ENCODE results near the gene CLK3.

Gene CLK3

GRCh38 chr15:74624020-74624602 lies 8.5 kb downstream of the CLK3 start:
- TF ChIP-seq GATA3 (IDR thresholded peaks at IDR 0.05; ENCODE audit: low read depth, low read length) (no peak), GATA2 (IDR thresholded peaks at IDR 0.05; ENCODE audit: low read depth, low read length) (no peak)

GRCh38 chr15:74625693-74626092 lies 10.1 kb downstream of the CLK3 start:
- no peak for TF ChIP-seq GATA3 (IDR thresholded peaks at IDR 0.05; ENCODE audit: low read depth, low read length)
- TF ChIP-seq GATA2 (IDR thresholded peaks at IDR 0.05; ENCODE audit: low read depth, low read length): no peak

DNA sequence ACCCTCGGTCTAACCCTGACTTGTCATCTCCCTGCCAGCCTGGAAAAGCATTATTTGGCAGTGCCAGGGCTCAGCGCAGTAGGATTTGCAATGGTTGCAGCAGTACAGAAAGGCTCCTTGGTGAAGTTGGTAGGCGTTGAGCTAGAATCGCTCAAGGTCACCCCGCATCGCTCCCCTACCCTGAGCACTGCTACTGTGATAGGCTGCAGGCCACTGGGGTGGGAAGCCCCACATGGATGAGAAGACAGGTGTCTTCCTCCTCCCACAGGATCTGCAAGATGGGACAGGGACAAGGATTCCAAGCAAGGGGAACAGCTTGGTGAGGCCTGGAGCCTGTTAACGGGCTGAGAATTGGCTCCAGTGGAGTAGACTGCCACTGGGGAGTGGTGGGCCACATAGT lies 10.7 kb downstream of the CLK3 start:
- TF ChIP-seq GATA3 (IDR thresholded peaks at IDR 0.05; ENCODE audit: low read depth, low read length): no peak
- TF ChIP-seq GATA2 (IDR thresholded peaks at IDR 0.05; ENCODE audit: low read depth, low read length): no peak

DNA sequence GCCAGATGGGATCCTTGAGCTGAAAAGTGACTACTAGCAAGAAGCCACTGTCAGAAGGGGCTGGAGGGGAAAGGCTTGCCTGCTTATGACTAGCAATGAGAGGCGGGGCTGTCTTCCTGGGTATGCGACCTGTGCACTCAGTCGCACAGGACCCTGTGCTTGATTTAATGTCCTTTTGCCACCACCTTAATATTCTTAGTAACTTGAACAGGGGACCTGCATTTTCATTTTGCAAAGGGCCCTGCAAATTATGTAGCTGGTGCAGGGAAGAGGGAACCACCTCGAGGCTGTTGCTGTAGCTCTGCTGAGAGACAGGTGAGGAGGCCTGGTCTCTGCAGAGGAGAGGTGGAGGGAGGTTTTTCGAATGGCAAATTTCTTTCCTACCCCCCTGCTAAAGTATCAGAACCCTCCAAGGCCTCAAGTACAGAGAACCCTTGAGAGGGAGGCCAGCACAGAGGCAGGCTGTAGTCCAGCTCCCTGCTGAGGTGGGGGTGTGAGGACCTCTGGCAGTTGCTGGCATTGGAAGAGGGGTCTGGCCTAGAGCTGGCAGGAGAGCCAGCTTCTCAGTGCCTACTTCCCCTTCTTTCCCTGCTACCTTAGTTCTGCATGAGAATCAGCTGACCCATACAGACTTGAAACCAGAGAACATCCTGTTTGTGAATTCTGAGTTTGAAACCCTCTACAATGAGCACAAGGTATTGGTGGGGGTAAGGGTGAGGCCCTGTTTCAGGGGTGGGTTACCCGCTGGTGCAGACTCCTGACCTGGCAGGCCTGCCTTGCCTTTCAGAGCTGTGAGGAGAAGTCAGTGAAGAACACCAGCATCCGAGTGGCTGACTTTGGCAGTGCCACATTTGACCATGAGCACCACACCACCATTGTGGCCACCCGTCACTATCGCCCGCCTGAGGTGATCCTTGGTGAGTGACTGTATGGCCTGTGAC lies 11.4 kb downstream of the CLK3 start:
- TF ChIP-seq GATA3 (IDR thresholded peaks at IDR 0.05; ENCODE audit: low read depth, low read length): no peak
- TF ChIP-seq GATA2 (IDR thresholded peaks at IDR 0.05; ENCODE audit: low read depth, low read length): no peak

DNA sequence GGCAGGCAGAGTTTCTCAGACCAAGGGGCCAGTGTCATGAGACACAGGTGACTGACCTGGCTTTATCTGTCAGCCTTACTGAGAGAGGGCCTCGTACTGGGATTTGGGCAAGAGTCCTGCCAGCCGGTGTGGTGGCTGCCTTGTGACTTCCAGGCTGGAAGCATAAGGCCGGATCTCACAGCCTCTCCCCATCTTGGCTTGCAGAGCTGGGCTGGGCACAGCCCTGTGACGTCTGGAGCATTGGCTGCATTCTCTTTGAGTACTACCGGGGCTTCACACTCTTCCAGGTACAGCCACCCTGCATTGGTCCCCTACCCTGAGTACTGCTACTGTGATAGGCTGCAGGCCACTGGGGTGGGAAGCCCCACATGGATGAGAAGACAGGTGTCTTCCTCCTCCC lies 12.1 kb downstream of the CLK3 start:
- TF ChIP-seq GATA3 (IDR thresholded peaks at IDR 0.05; ENCODE audit: low read depth, low read length) (no peak), GATA2 (IDR thresholded peaks at IDR 0.05; ENCODE audit: low read depth, low read length) (no peak)

- TF ChIP-seq GATA3 (IDR thresholded peaks at IDR 0.05; ENCODE audit: low read depth, low read length): no peak
- TF ChIP-seq GATA2 (IDR thresholded peaks at IDR 0.05; ENCODE audit: low read depth, low read length): no peak
Observed at GRCh38 chr15:74628199-74628598, 12.6 kb downstream of the CLK3 start.

DNA sequence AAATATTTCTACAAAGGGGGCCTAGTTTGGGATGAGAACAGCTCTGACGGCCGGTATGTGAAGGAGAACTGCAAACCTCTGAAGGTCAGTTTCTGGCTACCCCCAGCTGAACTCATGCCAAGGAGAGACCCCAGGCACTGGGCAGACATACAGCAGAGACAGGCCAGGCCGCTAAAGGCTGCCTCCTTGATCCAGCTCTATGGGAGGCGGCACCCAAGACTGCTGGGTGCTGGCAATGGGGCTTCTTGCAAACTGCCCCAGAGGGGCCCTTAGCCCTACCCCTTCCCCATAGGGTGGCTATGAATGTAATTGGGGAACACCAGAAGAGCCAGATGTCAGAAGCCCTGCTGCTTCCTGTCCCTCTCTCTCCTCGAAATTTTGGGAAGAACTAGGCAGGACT lies 13.3 kb downstream of the CLK3 start:
- TF ChIP-seq GATA2 (IDR thresholded peaks at IDR 0.05; ENCODE audit: low read depth, low read length): no peak

DNA sequence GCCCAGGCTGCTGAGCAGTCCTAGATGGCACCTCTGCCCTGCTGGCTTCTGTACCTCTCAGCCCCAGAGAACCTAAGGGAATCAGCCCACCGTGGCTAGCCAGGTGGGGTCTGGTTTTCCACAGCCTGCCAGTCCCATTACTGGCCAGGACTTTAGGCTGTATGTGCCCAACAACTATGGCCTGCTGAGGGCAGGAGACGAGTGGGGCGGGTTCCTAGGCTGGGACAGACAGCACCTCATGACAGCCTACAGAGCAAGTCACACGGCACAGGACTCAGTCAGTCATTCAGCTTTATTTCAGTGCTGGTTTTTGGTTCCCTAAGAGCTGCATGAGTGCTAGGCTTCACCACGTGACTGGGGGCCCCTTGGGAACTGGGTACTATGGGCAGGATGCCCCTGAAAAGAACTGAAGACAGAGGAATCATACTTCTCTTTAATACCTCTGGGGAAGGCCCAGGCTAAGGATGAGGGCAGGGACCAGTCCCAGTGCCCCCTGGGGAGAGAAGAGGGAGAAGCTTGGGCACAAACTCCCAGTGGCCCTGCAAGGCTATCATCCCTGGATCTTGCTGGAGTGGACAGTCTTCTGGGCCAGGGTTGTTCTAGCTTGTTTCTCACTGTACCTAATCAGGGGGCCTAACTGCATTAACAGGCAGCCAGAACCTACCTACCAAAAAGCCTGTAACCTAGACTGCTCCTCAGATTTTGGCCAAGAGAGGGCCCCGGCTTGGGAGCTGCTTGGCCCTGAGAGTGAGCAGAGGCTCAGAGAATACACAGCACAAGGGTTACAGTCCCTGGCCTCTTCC lies 14.8 kb downstream of the CLK3 start:
- TF ChIP-seq GATA3 (IDR thresholded peaks at IDR 0.05; ENCODE audit: low read depth, low read length): no peak
- TF ChIP-seq GATA2 (IDR thresholded peaks at IDR 0.05; ENCODE audit: low read depth, low read length): no peak

DNA sequence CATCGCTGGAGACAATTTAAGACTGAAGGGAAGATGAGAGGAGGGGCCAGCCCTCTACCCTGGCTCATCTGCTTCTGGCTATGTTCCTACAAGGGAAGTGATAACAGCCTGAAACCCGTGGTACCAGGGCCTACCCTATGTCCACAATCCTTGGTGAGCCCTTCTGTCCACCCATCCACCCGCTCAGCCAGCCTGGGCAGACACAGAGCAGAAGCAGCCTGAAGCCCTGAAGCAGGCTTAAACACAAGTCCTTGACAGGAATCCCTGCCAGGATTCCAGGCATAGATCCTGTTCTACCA lies 15.4 kb downstream of the CLK3 start:
- TF ChIP-seq GATA2 (IDR thresholded peaks at IDR 0.05; ENCODE audit: low read depth, low read length) (no peak), GATA3 (IDR thresholded peaks at IDR 0.05; ENCODE audit: low read depth, low read length) (no peak)

GRCh38 chr15:74631408-74631807 lies 15.8 kb downstream of the CLK3 start:
- no peak for TF ChIP-seq GATA3 (IDR thresholded peaks at IDR 0.05; ENCODE audit: low read depth, low read length)
- no peak for TF ChIP-seq GATA2 (IDR thresholded peaks at IDR 0.05; ENCODE audit: low read depth, low read length)

DNA sequence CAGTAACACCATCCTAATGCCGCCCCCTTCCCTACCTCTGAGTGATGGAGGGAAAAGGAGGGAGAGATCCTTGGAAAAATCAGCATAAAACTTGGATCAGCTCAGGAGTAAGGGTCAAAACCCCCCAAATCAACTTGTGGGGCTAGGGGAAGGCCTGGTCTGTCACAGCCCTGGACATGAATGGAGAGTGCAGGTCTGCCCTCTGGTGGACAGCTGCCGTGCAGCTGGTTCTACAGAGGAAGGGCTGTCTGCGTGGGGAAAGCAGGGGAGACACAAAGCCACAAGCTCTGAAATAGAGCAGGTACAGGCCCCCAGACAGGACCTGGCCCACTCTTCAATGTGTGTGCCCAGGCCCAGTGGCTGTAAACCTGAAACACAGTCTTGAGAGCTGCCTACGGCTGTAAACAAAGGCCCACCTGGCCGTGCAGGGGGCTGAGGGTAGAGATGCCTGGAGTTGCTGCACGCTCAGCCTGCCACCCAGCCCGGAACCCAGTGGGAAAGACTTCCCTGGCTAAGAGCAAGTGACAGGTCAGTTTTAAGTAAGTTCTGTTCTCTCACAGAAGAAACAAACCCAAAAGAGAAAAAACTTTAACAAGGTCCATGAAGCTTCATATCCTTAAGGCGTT lies 16.4 kb downstream of the CLK3 start:
- TF ChIP-seq GATA2 (IDR thresholded peaks at IDR 0.05; ENCODE audit: low read depth, low read length): no peak
- TF ChIP-seq GATA3 (IDR thresholded peaks at IDR 0.05; ENCODE audit: low read depth, low read length): no peak

DNA sequence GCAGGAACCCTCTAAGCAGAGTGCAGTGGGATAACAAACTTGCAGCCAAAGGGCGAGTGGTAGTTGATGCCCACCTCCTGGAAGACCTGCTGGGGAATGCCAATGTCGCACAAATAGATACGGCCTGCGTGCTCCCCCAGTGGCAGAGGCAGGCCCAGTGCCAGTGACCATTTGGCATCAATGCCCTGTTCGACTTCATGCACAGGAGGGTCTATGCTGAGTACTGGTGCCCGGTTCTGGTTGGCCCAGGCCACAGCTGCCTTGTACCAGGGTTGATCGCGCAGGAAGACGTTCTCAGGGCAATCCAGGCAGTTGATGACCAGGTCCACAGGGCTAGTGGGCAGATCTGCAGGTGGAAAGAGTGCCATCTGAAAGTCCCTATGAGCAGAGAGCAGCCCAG lies 17.0 kb downstream of the CLK3 start:
- TF ChIP-seq GATA2 (IDR thresholded peaks at IDR 0.05; ENCODE audit: low read depth, low read length) (no peak), GATA3 (IDR thresholded peaks at IDR 0.05; ENCODE audit: low read depth, low read length) (no peak)

DNA sequence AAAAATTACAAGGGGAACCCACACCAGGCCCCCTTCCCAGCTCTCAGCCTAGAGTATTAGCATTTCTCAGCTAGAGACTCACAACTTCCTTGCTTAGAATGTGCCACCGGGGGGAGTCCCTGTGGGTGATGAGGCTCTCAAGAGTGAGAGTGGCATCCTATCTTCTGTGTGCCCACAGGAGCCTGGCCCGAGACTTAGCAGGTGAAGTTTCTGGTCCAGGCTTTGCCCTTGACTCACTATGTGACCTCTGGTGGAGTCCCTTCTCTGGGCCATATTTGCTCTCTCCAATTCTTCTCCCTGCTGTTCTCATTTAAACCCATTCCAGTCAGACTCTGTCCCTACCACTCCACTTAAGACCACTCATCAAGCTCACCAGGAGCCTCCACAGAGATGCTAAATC lies 18.1 kb downstream of the CLK3 start:
- TF ChIP-seq GATA2 (IDR thresholded peaks at IDR 0.05; ENCODE audit: low read depth, low read length) (no peak), GATA3 (IDR thresholded peaks at IDR 0.05; ENCODE audit: low read depth, low read length) (no peak)

- TF ChIP-seq GATA2 (IDR thresholded peaks at IDR 0.05; ENCODE audit: low read depth, low read length) (no peak), GATA3 (IDR thresholded peaks at IDR 0.05; ENCODE audit: low read depth, low read length) (no peak)
Observed at GRCh38 chr15:74635228-74635627, 19.6 kb downstream of the CLK3 start.

Data from SH-SY5Y (cell line).